Measurements from ENCODE around the gene DNAH5. TPM values are rescaled to one million over a fixed set of nuclear protein-coding genes. Genes with fewer than 3 reads are reported as not detected.
"Not testable (repeated sequence)": the region's sequence is repeated elsewhere in the genome, so short reads cannot be mapped to it uniquely, and the experiment has no call there.

DNAH5 gene, protein sequence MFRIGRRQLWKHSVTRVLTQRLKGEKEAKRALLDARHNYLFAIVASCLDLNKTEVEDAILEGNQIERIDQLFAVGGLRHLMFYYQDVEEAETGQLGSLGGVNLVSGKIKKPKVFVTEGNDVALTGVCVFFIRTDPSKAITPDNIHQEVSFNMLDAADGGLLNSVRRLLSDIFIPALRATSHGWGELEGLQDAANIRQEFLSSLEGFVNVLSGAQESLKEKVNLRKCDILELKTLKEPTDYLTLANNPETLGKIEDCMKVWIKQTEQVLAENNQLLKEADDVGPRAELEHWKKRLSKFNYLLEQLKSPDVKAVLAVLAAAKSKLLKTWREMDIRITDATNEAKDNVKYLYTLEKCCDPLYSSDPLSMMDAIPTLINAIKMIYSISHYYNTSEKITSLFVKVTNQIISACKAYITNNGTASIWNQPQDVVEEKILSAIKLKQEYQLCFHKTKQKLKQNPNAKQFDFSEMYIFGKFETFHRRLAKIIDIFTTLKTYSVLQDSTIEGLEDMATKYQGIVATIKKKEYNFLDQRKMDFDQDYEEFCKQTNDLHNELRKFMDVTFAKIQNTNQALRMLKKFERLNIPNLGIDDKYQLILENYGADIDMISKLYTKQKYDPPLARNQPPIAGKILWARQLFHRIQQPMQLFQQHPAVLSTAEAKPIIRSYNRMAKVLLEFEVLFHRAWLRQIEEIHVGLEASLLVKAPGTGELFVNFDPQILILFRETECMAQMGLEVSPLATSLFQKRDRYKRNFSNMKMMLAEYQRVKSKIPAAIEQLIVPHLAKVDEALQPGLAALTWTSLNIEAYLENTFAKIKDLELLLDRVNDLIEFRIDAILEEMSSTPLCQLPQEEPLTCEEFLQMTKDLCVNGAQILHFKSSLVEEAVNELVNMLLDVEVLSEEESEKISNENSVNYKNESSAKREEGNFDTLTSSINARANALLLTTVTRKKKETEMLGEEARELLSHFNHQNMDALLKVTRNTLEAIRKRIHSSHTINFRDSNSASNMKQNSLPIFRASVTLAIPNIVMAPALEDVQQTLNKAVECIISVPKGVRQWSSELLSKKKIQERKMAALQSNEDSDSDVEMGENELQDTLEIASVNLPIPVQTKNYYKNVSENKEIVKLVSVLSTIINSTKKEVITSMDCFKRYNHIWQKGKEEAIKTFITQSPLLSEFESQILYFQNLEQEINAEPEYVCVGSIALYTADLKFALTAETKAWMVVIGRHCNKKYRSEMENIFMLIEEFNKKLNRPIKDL (N-terminal part only)
- total RNA-seq (ENCODE audit: insufficient read depth, low replicate concordance): 0.48 TPM

DNA sequence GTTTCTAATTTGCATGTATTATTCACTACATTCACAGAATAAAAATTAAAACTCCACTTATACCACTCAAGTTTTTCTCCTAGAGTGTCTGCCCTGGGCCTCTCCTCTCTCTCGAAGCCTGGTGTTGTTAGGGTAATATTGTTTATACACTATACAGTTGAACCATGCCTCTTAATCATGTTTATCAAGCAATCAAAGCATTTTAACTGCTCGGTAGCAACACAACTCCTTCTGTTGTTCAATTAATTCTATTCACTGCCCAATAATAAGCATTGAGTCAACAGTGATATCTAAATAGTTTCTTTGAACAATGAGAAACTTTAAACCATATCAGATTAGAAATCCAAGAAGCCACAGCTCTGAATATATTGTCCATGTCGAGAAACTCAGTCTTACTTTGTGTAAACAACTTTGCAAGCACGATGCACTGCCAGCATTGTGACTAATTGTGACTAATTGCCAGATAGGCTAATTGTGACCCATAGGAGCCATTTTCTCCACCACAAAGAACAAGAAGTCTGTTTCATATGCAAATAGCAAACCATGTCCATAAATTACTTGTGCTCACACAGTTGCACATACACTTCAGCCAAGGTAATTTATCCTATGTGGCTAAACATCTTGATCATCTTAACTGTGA is at the start of gene DNAH5:
DNAH5 (minus strand) TSS at position 129 of the 640 bp plus-strand sequence. CDS start 250 bp downstream, outside the sequence.
- no peak for DNase-seq (ENCODE audit: low spot score)

DNA sequence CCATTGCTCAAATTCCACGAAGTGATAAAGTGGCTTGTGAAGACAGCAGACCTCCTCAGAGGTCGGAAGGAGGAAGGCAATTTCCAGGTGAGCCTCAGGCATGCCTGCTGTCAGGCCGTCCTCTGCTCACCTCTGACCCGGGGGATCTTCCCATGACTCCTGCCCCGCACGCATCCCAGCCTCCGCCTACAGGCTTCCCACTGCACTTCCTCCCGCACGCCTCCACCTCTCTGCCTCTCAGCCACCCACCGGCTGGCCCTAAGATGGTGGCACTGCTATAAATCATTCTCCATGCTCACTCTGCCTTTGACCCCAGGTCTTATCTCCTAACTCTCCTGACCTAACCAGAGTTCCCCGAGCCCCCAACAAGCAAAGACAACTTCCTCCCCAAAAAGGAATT is 49.4 kb upstream of the DNAH5 start:
- DNase-seq (ENCODE audit: low spot score): no peak

DNA sequence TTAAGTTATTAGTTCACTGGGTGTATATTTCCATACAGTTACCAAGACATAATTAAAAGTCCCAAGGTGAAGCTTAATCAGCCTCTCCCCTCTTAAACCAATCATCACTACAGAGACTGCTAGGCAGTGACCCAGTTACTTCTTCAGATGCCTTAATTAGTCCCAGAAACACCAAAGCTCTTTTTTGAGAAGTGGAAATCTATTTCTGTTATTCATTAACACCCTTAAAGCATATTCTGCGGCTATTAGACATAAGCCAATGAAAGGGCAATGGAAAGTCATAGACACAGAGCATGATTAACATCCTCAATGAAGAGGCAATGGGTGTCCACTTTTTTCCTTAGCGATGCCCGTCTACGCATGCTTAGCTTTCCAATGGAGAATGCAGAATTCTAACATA is 48.3 kb upstream of the DNAH5 start:
- no peak for DNase-seq (ENCODE audit: low spot score)

DNA sequence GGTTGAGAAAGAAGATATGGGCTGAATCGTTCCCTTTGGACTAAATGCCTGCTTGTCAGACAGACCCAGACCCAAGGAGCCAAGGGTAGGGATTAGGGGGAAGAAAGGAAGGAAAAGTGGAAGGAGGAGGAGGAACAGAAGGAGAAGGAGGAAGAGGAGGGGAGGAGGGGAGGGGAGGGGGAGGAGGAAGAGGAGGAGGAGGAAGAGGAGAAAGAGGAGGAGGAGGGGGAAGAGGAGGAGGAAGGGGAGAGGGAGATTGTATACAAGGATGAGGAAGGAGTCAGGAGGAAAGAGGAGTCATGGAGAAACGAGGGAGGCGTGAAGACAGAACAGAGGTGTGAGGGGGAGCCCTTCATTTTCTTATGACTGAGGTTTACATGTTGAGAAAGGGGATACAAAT is 46.9 kb upstream of the DNAH5 start:
- no peak for DNase-seq (ENCODE audit: low spot score)

DNA sequence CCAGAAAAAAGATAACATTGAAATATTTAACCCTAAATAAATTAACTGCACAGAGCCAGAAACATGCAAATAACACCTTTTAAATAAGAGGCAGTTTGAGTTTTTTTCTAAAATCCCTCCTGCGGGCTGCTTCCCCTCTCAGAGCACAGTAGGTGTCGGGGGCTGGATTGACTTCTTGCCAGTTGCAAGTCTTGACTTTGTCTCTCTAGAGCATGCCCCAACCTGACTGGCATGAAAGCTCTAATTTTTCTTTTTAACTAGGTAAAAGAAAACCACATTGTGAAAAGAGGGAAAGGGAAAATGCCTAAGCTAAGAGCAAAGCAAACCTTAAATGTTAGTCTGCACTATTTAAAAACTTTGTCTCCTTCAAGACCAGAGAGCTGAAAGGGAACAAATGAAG is 46.4 kb upstream of the DNAH5 start:
- DNase-seq (ENCODE audit: low spot score): peak; percentile 20

DNA sequence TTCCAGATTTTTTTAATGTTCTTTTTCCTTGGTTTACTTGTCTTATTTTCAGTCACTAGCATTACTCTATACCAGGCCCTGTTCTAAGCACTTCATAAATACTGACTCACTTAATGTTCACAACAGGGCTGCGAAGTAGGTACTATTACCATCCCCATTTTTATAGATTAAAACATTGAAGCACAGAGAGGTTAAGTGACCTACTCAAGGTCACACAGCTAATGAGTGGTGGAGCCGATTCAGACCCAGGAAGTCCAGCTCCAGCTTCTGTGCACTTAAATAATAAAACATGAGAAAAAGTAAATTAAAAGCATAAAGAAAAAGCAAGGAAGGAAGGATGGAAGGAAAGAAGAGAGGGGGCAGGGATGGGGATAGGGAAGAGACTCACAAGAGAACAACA is 45.3 kb upstream of the DNAH5 start:
- DNase-seq (ENCODE audit: low spot score): no peak

DNA sequence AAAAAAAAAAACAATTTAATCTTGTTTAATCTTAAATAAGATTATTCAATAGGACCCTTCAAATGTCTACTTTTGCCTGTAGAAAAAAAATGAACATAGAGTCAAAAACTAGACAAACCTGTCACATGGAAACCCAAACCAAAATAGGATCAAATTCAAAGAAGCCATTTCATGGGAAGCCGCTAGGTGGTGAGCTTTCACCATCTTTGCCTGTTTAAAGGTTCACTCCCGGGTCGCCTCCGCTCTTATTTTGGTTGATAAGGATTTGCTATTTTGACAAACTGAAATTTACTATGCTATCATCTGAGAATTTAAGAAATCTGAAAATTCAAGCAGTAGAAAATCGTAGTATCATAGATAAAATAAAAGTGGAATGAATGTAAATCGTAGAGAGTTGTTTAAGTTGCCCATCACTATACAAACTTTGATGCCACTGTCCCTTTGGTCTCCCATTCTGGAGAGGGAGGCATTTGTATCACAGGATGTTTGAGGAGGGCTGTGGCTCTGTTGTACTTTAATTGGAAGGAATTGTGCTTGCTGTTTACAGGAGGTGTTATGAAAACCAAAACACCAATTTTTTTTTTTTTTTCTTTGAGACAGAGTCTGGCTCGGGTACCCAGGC is 43.5 kb upstream of the DNAH5 start:
- peak; percentile 50 for DNase-seq (ENCODE audit: low spot score)

DNA sequence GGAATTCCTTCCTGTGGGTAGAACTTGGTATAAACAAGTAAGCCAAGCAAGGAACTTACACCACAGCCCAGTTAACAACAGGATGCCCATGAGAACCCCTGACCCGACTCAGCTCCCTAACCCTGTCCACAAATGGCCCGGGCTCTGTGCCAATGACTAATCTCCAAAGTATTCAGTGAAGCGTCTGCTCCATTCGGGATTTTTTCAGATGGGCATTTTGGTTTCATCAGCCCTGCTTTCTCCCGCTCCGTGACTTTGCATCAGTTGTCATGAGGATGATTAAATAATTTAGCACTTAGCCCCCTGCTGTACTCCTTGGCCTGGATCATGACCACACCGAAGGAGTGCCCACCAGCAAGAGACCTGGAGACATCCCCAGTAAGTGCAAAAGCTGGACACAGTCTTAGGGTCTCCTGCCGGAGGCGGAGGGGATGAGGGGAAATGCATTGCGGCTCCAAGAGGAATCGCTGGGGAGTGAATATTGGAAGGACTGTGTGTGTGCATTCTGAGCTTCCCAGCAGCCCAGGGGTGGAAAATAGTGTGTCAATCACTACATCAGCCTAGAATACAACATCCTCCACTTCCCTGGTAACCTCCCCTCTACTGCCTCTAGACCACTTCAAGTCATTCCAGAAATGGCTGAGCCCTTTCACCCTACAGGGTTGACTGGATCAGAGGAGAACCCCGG is 41.4 kb upstream of the DNAH5 start:
- DNase-seq (ENCODE audit: low spot score): no peak

DNA sequence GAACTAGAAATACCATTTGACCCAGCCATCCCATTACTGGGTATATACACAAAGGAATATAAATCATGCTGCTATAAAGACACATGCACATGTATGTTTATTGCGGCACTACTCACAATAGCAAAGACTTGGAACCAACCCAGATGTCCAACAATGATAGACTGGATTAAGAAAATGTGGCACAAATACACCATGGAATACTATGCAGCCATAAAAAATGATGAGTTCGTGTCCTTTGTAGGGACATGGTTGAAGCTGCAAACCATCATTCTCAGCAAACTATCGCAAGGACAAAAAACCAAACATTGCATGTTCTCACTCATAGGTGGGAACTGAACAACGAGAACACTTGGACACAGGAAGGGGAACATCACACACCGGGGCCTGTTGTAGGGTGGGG is 40.4 kb upstream of the DNAH5 start:
- not testable (repeated sequence) for DNase-seq (ENCODE audit: low spot score)

DNA sequence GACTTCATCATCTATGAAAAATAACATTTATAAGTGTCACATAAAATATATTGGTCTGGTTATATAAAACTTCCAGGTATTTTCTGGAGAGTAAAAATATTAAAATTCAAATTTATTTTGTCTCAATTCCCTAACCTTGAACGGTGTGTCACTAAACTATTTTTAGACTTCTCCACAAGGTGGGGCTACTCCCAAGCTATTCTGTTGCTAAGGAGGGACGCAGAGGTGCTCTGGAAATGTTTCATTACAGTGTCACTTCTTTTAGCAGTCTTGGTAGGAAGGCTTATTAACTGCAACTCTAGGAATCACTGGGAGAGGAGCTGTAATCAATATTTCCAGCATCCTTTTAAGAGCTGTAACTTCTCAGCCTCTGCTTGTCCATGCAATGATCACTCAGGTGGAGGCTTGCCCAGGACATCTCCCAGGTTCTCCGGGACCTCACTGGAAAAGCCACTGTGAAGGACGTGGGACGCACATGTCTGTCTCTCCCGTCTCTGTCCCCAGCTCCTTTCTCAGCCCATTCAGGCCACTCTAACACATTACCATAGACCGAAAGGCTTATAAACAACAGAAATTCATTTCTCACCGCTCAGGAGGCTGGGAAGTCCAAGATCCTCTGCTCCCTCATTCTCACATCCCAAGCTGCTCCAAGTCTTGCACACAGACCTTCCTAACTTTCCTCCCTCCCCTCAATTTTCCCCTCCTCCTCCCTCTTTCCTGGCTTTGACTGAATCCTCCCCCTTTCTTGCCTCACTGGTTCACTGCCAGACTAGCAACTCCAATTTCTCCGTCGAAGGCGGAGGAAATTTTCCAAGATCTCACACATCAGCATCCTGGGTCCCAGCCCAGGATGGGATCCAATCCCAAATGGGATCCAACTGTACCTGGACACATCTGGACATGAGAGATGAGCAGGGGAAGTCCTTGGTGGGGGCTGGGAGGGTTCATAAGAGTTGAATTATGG is 32.7 kb upstream of the DNAH5 start:
- DNase-seq (ENCODE audit: low spot score): peak; percentile 10

DNA sequence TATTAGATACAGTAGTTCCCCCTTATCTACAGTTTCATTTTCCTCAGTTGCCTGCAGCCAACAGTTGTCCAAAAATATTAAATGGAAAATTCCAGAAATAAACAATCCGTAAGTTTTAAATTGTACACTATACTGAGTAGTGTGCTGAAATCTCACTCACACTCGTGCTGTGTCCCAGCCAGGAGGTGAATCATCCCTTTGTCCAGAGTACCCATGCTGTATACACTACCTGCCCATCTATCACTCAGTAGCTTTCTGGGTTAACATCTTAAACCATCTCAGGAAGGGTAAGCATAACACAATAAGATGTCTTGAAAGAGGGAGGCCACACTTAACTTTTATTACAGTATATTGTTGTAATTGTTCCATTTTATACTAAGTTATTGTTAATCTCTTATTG is 31.7 kb upstream of the DNAH5 start:
- no peak for DNase-seq (ENCODE audit: low spot score)

DNA sequence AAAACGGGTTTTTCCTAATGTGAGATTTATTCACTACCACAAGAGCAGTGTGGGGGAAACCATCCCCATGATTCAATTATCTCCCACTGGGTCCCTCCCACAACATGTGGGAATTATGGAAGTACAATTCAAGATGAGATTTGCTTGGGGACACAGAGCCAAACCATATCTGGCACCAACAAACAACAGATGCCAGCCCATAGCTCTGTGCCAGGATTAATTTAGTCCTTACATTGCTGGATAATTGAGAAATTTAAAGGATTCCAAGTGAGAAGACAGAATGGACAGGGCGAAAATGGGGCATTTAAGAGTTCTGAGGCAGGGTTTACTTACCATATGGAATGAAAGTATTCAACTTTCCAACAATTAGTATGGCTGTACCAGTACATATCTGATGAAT is 30.8 kb upstream of the DNAH5 start:
- no peak for DNase-seq (ENCODE audit: low spot score)

DNA sequence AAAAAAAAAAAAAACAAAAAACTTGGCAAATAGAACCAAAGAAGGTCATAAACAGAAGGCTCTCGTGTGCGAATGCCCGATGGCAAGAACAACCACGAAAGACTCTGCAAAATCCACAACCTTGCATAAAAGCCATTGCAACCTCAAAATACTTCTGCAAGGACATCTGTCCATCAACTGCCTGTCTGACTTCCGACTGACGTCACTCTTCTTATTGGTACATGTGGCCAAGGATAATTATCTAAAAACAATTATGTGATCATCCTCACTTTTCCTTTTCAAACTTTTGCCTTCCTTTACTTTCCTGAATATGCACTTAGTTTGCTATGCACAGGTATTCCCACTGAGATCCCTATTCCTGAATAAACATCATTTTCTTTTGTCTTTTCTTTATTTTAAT is 29.2 kb upstream of the DNAH5 start:
- DNase-seq (ENCODE audit: low spot score): no peak

DNA sequence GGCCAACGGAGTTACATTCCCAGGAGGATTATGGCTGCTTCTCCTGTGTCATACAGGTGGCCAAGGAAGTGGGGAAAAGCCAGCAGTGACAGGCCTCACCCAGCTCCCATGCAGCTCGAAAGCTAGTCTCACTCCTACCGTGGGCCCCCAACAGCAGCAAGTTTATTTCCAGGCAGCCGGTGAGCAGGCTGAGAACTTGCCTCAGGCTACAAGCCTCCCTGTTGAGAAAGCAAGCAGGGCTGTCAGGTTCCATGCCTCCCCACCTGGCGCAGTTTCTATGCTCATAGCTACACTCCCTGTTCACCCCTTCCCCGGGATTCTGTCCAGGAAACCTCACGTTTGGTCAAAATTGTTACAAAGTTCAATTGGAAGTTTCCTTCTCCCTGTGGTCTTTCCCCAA is 27.5 kb upstream of the DNAH5 start:
- DNase-seq (ENCODE audit: low spot score): no peak

DNA sequence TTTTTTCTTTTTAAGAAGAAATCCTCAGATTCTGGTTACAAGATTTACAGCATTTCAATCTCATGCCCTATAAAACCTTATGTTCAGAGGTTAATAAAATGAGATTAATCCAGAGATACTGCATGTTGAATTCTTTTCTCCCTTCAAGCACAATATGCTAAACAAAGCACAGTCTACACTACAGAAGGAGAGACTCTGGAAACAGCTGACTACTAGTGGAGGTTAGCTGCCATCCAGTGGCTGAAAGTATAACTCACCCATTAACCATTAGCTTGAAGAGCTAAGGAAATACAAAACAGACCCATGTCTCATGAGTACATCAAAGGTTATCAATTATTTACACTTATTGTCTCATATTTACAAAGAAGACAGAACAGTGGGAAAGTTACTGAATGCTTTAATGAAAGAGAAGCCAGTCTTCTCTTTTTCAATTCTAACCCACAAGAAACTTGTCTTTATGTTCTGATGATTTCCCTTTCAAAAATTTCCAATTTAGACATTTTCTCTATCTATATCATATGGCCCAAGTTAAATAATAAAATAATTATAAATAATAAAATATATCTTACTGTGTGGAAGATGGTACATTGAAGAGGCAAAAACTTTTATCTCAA is 12.7 kb upstream of the DNAH5 start:
- DNase-seq (ENCODE audit: low spot score): peak; percentile 46

DNA sequence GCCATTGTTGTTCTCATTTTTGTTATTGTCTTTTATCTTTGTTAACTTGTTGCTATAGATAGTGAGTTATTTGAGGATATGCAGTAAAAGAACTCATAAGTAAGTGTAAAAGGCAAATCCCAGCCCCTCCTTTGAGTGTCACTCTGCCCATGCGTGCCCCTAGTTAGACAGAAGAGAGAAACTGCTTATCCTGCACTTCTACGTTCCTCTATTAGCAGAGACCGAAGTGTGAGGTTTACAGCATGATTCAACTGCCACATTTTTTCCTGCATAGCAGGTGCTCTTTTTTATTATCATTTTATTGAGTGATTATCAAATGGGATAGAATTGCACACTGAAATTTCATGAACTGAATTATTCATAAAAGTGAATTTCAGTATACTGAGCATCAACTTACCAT is 12.0 kb upstream of the DNAH5 start:
- DNase-seq (ENCODE audit: low spot score): no peak

DNA sequence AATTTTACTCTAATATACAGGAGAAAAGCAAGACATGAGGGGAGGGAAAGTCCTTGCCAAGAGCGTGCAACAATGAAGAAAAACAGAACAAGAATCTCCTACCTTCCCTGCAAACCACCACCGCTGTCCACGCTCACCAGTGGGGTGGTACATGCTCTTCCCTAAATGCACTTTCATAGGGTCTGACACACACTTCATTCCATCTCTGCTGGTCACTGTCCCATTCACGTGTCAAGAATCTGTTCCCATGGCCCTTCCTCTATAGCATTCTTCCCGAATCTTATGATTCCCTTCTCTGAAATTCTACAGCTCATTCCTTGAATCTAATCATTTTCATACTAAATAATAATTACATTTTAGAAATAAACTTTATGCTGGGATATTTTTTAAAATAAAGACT is 11.4 kb upstream of the DNAH5 start:
- DNase-seq (ENCODE audit: low spot score): no peak

DNA sequence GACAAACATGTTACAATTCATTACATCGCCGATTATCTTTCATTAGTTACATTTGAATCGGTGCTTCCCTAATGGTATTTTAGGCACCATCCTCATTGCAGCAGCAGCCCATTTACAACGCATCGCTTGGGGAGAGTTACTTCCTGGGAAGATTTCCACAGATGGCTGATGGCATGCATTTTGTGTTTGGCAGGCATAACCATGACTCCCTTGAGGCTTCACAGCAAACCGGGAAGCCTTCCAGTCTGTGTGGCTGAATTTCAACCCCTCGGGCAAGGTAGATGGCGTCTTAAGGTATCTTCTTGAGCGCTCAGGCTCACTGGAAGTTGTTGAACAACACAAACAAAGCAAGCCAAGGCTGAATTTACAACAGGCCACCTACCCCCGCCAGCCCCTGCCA is 1.6 kb upstream of the DNAH5 start:
- DNase-seq (ENCODE audit: low spot score): no peak

DNA sequence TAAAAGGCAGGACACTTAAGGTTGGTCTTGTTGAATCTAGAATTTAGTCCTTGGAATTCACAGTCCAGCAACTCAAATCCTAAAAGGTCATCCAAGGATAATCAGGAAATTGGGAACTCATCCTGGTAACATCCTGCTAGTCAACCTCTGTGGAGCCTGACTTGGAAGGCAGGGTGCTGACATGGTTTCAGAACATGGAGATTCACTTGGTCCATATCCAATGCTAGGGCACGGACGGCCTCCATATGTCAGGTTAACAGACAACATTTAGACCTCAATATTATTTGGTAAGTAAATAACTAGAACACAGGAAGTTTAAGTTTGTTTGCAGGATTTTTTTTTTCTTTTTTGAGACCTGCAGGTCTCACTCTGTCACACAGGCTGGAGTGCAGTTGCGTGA is 783 bp upstream of the DNAH5 start:
- no peak for DNase-seq (ENCODE audit: low spot score)

All from umbilical cord (tissue), 2 donors.